ENCODE data around the gene PARP12.

The PARP12 gene

GRCh38 chr7:140036224-140036962, 26.4 kb downstream of the PARP12 start:
- DNase-seq = no peak

DNA sequence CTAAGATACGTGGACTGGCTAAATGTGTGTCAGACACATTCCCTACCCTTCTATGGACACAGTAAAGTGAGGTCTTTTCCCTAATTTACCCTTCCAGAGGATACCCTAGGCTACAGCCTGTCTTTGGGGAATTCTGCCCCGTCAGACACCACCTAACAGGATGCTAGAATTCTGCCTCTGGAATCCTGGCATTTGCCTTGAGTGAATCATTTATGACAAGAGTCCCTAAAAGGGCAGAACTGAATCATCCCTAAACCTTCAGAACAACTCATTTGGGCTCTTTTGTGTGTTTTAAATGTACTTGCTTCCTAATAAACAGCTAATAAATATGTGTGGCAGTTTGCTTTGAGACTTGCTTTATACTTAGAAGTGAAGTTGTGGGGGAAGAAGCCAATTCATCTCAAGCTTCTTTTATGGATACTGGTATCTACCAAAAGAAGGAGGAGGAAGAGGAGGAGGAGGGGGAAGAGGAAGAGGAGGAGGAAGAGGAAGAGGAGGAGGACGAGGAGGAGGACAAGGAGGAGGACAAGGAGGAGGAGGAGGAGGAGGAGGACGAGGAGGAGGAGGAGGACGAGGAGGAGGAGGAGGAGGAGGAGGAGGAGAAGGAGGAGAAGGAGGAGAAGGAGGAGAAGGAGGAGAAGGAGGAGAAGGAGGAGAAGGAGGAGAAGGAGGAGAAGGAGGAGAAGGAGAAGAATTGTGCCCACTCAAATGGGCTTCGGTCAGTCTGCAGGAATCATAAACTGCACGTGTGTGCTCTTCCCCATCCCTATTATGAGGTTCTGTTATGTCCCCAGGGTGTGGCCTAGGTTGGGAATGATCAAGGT, 27.1 kb downstream of the PARP12 start:
- DNase-seq = no peak

GRCh38 chr7:140034421-140034820, 28.3 kb downstream of the PARP12 start:
- no peak for DNase-seq

GRCh38 chr7:140033779-140034363, 28.9 kb downstream of the PARP12 start:
- peak in 1 of 58 donors; percentile 5 for DNase-seq

GRCh38 chr7:140033036-140033435, 29.7 kb downstream of the PARP12 start:
- no peak for DNase-seq

DNA sequence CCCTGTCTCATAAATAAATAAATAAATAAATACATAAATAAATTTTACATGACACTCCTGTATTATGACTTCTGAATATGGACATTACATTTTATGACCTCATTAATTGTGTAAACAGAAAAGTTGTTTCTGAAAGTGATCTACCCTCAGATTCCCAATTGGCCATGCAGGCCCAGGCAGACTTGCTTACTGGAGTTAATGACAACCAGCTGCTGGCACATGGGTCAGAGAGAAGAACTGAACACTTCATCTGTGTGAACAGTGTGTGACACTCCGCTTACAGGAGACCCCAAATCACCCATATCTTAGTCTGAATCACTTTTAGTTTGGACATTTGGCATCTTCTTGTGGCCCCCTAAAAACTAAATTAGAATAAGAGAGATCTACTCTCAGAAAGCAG, 31.4 kb downstream of the PARP12 start:
- no peak for DNase-seq

DNA sequence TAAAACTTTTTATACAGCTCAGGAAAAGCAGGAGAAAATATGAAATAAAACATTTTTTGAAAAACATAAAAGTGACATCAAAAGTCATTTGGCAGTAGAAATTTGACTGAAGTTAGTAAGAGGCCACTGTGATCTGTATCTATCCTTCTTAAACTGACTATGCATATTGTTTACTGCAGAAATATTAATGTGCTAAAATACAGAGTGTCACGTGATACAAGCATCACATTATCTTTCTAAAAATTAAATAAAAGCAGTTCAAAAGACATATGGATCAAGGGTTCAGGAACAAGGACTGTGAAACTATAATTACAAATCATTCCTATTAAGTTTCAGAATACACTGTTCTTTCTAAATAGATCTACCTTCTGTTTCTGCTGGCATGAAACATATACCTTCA, 33.7 kb downstream of the PARP12 start:
- no peak for DNase-seq

DNA sequence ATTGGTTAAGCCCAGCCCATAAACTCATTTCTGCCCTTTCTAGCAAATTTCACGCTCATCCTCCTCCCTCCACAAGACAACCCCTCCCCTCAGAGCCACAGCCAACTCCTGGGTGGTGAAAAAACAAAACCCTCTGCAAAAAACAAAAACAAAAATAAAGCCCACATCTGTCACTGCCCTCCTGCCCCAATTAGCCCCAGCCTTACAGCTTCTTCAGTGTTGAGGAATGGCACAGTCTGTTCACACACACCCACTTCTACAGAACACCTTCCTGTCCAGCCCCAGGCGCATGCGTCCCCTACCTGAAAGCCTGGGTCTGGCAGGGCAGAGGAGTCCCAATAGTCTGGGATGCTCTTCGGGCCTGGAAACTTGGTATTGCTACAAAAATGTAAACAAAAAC, 34.4 kb downstream of the PARP12 start:
- DNase-seq = no peak

DNA sequence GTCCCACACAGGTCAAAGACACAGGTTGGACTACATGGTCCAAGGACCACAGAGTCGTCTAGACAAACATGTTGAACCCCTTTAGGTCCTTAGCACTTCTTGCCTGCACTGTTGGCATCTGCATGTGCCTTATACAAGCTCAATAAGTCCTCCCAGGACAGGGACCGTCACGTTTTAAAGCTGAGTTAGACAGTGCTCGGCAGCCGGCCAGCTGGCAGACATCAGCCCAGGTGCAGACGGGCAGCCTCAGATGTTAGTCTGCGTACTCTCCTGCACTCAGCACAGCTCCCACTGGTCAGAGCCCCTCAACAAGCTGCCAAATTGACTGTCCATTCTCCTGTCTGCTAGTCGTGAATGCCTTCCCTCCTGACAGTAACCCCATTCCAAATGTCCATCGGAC, 34.9 kb downstream of the PARP12 start:
- no peak for DNase-seq

- no peak for DNase-seq
Observed at GRCh38 chr7:140026935-140027334, 35.8 kb downstream of the PARP12 start.

DNA sequence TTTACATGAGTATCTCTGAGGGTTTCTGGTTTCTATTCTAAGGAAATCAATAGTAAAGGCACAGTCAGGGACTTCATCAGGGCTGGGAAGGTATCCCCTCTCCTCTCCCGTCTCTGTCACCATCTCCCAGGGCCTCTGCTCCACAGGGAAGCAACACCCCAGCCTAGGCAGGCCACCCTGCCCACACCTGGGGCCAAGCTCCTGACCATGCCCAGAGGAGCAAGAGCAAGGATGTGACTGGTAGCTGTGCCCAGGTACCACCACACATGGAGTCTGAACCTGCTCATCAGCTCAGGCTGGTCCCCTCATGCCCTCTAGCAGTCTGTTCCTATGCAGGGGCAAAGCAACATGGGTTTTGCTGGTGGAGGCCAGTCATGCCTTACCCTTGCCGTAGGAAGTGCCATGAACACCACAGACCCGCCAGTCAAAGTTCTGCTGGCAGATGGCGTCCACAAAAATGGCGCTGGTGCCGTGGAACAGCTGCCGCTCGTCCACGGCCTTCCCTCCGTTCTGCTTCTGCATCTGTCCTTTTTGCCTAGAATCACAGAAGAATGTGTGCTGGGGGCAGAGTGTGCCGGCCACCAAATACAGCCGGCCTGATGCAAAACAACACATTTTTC, 36.8 kb downstream of the PARP12 start:
- DNase-seq = no peak

DNA sequence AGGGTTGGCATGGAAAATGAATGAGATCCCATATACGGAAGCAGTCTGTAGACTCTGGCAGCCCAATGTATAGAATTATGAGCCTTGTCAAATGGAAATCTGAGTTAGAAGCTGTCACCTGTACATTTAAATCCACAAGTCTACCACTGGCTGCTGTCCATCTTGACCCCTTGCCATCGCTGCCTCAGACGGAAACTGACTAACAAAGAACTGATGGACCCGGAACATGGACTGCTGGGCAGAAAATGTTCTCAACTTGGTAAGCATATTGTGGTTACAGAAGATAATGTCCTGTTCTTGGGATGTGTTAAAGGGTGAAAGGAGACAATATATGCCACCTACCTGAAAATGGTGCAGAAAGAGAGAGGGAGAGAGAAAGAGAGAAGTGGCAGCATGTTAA, 37.5 kb downstream of the PARP12 start:
- DNase-seq = no peak

DNA sequence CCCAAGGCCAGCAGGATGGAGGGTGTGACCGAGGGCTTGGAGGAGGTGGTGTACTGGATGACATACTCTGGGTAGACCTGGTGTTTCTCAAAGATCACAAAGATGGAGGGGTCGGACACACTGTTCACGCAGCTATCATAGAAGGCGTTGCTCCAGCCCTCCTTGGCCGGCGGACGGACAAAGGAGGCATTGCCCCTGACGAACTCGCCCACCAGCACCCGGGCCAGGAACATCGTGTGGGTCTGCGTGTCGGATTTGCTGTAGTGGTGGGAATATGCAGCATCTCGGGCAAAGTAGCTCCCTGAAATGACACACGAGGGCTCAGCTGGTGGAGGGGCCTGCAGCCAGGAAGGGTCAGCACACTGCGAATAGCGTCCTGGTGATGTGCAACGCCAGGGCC, 38.2 kb downstream of the PARP12 start:
- no peak for DNase-seq

- no peak for DNase-seq
Observed at GRCh38 chr7:140023728-140024127, 39.0 kb downstream of the PARP12 start.

DNA sequence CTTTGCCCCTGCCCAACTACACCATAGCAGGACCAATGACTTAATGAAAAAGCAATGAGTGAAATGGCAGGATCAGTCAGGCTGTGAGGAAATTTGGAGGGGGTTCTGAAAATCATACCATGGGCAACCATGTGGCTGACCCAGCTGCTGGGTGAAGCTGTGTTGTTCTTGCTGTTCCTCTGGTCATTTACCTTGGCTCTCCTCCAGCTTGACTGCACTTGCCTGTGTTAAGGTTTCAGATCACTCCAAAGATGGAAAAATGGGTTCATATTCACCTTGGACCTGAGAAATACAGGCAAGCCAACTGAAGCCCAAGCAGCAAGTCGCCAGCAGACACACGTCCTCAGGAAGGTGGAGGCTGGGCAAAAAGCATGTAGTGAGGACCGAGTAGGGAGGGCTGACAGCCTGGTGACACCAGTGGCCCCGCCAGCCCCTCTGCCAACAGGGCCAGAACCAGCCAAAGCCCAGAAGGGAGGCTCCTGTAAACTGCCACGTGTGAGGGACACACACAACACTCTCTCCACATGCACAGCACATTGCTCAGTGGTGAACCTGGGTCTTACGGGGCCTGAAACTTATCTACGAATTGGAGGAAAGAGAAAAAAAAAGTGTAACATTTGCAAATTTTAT, 40.1 kb downstream of the PARP12 start:
- DNase-seq = no peak

DNA sequence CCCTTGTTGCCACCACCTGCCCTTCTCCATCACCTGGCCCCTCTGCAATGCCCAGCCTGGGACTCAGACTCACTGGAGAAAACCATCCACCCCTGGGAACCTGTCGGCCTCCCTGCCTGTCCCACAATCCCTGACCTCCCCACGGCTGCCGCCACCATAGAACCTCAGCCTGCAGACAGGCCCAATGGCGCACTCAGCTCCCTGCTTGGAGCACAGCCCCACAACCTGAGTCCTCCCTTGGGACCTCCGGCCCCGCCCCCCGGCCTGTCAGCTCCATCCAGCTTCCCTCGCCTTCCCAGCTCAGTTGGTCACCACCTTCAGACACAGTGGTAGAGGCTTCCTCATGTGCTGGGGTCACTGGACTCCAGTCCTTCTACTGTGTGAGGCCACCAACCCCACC, 41.1 kb downstream of the PARP12 start:
- DNase-seq = no peak

DNA sequence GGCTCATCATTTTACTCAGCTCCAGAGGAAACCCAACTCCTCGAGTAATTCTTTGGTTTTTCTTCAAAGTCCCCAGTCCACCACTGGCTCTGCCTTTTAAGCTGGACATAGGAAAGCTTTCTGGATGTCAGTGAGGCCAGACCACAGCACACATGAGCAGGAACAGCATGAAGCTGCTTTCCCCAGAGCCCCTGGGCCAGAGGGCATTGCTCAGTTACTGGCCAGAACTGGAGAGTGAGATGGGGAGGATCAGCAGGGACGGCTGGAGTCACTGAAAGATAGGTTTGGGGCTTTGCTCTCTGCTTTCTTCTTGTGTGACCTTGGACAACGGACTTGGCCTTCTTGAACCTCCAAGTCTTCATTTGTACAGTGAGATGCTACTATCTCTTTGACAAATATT, 43.1 kb downstream of the PARP12 start:
- DNase-seq = no peak

DNA sequence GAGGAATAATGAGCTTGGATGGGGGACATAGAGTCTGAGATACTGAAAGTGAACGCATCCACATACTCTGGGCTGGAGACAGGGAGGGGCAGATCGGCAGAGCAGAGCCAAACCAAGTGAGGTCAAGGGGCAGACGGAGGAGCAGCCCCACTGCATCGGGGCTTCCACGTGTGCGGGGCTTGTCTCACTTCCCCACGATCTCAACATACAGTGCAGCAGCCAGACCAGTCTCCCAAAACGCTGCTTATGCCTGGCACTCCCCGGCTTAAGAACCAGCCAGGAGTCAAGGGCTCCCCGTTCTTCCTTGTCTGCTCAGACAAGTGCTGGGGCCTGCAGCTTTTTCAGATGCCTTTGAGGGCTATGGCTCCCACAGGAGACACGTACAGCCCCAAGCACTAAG, 43.6 kb downstream of the PARP12 start:
- DNase-seq = no peak

DNA sequence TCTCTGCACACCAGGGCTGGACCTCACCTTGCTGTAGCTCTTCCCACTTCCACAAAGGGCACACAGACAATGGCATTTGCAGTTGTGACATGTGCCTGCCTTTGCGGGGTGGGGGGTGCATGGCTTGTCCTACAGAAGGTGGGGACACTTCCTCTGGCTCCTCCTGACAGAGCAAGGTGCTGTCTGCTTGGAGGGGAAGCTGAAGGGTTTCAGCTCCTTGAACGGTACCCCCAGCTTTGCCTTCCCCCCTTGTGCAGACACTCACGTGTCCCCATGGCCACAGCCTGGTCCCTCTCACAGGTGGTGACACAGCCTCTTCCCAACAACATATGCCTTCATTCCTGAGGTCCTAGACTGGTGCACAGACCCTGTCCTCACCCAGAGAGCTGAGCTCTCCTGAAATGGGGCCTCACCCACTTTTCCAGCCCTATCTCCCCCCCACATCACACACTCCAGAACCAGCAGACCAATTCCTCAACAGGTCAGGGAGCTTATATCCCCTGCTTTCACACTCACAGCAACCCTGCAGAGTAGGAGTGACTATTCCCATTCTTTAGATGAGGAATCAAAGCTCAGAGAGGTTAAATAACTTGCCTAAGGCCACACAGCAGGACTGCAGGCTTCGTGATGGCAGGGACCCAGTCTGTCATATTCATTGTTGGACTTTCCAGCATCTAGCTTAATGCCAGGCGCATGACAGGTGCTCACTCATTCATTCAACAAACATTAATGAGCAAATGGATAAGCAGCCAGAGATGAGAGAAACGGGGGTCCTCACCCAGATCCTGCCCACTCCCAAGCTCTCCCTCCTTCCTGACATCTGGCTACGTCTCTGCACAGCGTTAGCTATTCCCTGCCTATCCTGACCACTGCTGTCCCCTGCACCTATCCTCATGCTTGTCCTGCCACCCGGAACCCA, 44.4 kb downstream of the PARP12 start:
- DNase-seq = no peak

DNA sequence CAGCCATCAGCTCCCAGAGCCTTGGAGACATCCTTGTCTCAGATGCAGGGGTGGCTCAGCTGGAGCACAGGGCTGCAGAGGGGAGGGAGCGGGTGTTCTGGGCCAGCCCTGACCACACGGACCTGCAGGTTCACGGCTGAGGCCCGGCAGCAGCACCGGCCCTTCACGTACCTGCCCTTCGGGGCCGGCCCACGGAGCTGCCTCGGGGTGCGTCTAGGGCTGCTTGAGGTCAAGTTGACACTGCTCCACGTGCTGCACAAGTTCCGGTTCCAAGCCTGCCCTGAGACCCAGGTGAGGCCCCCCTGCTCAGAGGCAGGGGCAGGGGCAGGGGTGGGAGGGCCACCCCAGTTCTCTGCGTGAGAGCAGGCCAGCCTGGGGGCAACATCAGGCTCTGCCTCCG, 45.2 kb downstream of the PARP12 start:
- DNase-seq = no peak

GRCh38 chr7:140017034-140017433, 45.7 kb downstream of the PARP12 start:
- DNase-seq = no peak

All from anterior cingulate cortex (tissue), 58 donors.